ENCODE measurements around the gene CEP41.

- TF ChIP-seq CTCF (IDR thresholded peaks at IDR 0.05; ENCODE audit: low read depth, low read length, missing input control) (no peak), MAX (IDR thresholded peaks at IDR 0.05) (no peak), RAD21 (IDR thresholded peaks at IDR 0.05) (no peak), ZBTB33 (IDR thresholded peaks at IDR 0.05) (no peak), TAF1 (conservative IDR thresholded peaks at IDR 0.05) (no peak), YY1 (IDR thresholded peaks at IDR 0.05) (no peak)
These were observed 89.1 kb downstream of the CEP41 start for GRCh38 chr7:130351791-130352090.
